ENCODE results near the gene TM4SF20.

DNA sequence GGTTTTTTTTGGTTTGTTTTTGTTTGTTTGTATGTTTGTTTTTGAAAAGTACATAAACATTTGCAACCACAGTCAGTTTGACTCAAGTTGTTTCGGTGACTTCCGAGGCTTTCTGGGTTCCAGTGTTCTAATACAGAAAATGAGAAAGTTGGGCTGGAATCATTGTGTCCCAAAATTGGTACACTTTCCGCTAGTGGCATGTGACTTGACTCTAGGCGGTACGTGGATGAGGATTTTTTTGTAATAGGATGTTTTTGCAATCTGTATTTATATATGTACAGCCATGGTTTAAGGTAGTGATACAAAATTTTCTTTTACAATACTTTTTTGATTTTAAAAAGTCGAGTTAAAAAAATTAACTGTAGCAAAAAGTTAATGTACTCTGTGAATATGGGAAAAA, 52.3 kb downstream of the TM4SF20 start:
- TF ChIP-seq CTCF (optimal IDR thresholded peaks at IDR 0.05 in 1 of 3, IDR thresholded peaks at IDR 0.05 in 1 of 3, conservative IDR thresholded peaks at IDR 0.05 in 1 of 3; ENCODE audit: extremely low read depth in 1 of 3, insufficient read depth in 2 of 3, low read length in 3 of 3) (no peak), EZH2 (IDR thresholded peaks at IDR 0.05; ENCODE audit: low read length) (no peak)

Data from keratinocyte (primary cell).